NOMO-1 treated with DMSO at 0.1 percent for 48 hours (cell line): ENCODE measurements around the gene RAB19.
A peak's percentile ranks its signal among the peaks of the same experiment; 100 is the strongest.

Experiments
- DNase-seq: peaks from one replicate; lab custom pipeline; 2025; ENCODE audit not compliant: unreplicated experiment; lab: John Stamatoyannopoulos, UW

Gene RAB19, protein sequence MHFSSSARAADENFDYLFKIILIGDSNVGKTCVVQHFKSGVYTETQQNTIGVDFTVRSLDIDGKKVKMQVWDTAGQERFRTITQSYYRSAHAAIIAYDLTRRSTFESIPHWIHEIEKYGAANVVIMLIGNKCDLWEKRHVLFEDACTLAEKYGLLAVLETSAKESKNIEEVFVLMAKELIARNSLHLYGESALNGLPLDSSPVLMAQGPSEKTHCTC

DNA sequence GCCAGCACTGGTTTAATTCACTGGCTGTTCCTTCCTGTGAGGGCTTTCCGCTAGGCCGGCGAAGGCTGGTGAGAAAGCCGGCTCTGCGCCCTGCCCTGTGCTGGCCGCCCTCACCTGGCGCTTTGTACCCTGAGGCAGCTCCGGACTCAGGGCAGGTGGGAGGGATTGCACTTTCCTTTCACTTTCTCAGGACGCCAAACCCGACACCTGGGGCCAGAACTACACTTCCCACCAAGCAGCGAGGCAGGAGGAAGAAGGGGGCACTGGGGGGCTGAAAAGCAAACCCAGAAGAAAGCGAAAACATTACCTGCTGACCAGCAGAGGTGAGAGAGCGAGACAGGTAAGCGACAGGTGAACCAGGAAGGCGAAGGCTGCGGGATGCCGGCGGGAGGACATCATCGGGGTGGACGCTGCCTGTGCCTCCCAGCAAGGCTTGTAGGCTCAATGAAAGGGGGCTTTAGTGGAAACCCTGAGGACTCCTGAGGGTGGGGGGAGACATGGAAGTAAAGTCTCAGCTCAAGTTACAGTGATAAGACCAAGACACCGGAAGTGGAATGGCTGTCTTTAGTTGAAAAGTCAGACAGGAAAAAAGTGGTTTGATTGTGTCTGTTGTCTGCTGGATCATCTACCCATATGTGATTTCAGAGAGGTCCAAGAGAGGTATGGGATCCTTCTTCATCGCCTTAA is at the start of gene RAB19:
RAB19 (plus strand) TSS at position 181 of the 687 bp plus-strand sequence. CDS start 3,589 bp downstream, outside the sequence.
- DNase-seq: no peak

- no peak for DNase-seq
Observed at GRCh38 chr7:140358024-140358411, 45.8 kb upstream of the RAB19 start.

- DNase-seq: no peak
Observed at GRCh38 chr7:140358412-140359051, 45.3 kb upstream of the RAB19 start.

DNA sequence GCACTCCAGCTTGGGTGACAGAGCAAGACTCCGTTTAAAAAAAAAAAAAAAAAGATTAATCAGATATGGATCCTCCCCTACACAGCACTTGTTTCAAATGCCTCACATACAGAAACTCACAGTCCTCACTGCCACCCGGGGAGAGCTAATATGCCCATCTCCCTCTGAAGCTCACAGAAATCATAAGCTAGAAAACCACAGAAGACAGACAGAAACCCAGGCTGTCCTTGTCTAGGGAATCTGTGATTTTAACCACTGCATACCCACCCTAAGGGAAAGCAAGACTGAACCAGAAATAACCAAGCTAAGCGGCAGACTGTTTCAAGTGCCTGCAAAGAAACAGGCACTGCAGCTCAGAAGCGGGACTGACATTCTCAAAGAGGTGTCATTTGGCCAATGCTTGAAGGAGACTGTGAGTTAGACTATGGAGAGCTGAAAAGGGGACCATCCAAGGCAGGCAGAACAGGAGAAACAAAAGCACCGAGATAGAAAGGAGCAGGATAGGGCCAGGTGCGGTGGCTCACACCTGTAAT is 43.1 kb upstream of the RAB19 start:
- DNase-seq: no peak

DNA sequence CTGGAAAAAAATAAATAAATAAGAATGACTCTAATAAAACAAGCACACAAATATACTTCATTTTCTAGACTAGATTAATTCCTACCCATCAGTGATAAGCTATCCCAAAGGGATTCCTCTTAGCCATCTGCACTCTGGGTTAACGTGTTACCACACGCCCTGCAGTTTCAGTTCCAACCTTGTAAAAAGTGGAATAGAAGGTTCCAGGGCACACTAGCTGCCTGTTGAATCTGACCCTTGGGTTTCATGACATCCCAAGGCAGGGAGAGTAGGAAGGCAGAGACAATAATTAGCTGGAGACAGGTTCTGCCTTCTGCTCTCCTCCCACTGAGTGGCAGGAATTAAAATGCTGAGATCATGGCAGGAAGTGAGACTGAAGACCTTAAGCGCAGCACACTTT is 39.0 kb upstream of the RAB19 start:
- DNase-seq: no peak

DNA sequence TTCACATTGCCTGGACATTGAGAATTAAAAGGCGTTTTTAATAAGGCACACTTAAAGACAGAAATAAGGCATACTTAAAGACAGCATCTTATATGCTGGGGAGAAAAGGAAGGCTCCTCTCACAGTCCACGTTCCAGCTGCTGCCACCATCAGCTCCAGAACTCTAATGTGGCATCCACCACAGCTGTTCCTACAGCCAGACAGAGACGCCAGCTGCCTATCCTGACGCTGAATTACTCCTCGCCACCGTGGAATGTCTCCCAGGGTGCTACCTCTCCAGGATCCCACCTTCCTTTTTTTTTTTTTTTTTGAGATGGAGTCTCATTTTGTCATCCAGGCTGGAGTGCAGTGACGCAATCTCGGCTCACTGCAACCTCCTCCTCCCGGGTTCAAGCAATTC is 36.3 kb upstream of the RAB19 start:
- DNase-seq: no peak

DNA sequence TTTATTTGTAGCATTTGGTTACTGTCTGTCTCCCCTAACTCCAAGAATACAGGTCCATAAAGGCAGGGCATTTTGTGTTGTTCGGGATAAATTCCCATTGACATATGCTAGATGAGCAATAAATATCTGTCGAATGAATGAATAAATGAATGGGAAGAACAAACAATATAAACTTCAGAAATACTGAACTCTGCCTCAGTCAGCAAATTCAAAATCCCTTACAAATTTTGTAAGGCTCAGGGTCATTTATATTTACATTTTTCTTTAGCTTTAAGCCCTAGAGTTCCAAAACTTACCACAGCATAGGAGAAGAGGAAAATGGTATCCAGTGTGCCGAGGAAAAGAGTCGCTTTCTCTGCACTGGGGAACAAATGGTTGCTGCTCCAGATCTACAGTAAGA is 34.6 kb upstream of the RAB19 start:
- no peak for DNase-seq

DNA sequence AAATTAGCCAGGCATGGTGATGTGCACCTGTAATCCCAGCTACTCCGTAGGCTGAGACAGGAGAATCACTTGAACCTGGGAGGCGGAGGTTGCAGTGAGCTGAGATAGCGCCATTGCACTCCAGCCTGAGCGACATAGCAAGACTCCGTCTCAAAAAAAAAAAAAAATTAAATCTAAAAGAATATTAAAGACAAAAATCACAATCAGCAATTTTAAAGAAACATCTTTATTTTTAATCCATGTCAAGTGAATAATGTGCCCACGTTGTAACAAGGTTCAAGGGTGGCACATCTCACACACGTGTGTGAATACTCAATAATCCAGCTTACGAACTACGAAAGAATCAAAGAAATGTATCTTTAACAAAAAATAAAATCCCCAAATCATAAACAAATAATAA is 28.5 kb upstream of the RAB19 start:
- no peak for DNase-seq

DNA sequence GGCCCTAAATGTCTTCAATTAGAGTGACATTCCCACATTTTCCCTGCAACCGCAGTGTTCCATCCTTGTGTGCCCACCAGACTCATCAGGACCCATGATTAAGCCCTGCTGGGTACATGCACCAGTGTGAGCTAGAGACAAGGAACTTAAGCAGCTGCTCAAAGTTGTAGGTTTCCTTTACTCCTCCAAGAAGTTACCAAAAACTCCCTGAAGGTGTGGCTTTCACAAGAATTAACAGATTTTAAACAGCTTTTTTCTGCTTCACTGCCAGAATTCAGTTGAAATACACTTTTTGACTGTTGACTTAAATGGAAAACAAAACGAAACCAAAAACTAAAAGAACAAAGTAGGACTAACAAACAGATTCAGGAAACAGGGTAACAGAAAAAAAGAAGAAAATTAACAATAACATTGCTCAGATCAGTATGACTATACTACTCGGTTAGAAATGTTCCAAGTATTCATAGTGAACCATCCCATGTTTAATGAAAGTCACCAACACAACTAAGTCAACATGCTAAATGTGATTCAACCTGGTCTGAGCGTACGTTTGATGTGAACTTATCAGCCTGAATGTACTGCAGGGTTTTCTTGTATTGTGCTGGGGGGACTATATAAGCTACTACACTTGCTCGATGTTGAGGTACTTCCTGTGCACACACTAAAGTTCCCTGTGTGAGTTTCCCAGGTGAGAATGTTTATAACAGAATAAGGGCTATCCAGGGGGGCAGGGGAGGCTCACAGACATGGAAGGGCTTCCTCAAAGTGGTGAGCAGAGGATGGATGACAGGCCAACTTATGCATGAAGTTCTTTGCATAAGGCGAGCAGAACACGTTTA is 27.7 kb upstream of the RAB19 start:
- no peak for DNase-seq

GRCh38 chr7:140383954-140384713 is 19.7 kb upstream of the RAB19 start:
- DNase-seq: no peak

GRCh38 chr7:140384894-140385545 is 18.8 kb upstream of the RAB19 start:
- DNase-seq: no peak

DNA sequence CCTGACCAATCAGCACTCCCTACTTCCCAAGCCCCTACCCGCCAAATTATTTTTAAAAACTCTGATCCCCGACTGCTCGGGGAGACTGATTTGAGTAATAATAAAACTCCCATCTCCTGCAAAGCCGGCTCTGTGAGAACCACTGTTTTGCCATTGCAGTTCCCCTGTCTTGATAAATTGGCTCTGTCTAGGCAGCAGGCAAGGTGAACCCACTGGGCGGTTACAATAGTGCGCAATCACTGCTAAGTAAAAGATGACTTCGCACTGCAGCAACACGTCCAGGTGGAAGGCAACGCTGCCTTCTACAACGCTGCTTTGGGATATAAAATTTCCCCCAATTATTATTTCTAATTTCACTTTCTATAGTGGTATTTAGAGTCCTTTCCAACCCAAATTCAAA is 14.4 kb upstream of the RAB19 start:
- no peak for DNase-seq

- DNase-seq: no peak
Observed at GRCh38 chr7:140390034-140390433, 13.8 kb upstream of the RAB19 start.

- DNase-seq: peak; percentile 64
Observed at GRCh38 chr7:140390466-140391190, 13.2 kb upstream of the RAB19 start.

GRCh38 chr7:140391634-140392033 is 12.2 kb upstream of the RAB19 start:
- DNase-seq: no peak

- DNase-seq: no peak
Observed at GRCh38 chr7:140393756-140394306, 10.0 kb upstream of the RAB19 start.

DNA sequence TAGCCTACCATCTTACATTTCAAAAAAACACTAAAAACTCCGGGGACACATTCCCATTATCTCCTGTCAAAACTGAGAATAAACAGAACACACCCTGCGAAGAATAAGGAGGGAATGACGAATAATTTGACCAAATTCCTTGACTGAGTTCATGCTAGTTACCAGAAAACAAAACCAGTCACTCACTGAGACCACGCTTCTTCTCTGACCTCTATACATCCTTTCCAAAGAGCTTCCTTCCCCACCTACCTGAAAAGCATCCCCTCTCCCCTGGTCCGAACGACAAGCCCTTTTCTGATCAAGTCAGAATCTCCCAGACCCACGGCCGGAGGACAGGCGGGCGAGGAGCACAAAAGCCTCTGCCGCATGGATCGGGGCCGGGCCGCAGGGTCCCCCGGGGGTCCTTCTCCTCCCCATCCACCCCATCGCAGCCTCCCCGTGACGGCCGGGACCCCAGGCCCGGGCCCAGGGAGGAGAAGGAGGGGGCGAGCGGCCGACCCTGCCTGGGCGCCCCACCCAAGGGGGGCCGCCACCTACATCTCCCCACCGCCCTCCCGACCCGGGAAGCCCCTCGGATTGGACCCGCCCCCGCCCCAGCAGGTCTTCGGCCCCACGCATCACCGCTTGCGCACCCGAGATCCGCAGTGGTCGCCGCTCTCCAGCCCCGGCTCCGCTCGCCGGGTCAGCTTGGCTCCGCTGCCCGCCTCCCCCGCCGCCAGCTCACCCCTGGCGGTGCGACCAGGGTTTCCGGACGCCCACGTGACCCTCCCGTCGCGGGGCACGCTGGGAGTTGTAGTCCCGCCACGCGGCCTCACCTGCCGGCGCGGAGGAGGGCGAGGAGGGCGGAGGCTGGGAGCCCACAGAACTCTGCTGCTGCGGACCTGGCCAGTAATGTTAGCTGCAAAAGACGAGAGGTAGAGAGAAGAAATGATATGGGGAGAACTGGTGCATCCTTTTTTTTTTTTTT is 5.8 kb upstream of the RAB19 start, which contains the start of gene SLC37A3:
SLC37A3 (minus strand) TSS at position 747 of the 967 bp plus-strand sequence. CDS start 16,004 bp downstream, outside the sequence.
- DNase-seq: no peak

DNA sequence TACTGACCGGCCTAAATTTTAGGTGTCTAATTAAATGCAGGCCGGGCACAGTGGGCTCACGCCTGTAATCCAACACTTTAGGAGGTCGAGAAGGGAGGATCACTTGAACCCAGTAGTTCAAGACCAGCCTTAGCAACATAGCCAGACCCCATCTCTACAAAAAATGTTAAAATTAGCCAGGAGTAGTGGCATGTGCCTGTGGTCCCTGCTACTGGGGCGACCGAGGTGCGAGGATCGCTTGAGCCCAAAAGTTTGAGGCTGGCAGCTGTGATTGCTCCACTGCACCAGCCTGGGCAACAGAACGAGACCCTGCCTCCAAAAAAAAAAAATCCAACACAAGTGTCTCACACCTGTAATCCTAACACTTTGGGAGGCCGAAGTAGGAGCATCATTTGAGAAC is 5.0 kb upstream of the RAB19 start:
- no peak for DNase-seq
